GM12864 (cell line): ENCODE results near the gene POLR3A.

Experiments used
- DNase-seq: peaks from one replicate; pipeline ENCODE4 v3.0.0-alpha.2; 2011; ENCODE audit warnings: low read depth
- H3K4me3 ChIP-seq: 2 replicates; pipeline ENCODE4 v1.5.1; 2011; ENCODE audit warnings: mild to moderate bottlenecking, low read depth, low read length, control low read depth
- TF ChIP-seq, protein P1 (sequence below): IDR thresholded peaks from 2 replicates; pipeline ENCODE4 v1.5.1; 2011; ENCODE audit warnings: low read depth, mild to moderate bottlenecking, moderate library complexity, low read length, control low read depth, inconsistent platforms; ENCODE audit errors: missing control alignments

POLR3A gene

DNA sequence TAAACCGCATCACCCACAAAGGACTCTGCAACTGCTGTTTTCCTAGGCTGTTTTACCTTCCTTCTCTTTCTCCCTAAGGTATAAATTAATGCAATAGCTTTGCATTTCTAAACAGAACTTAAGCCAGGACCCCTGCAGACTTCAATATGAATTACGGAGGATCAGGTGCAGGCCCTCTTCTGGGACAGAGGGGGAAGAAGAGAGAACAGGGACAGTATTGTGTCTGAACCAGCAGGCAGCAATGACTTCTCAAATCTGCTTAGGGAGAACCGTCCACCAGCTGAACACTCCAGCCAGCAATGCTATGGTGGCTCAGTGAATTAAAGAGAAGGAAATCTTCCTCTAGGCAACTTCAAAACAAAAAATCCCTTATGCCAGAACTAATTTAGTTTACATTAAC lies 35.7 kb downstream of the POLR3A start:
- no peak overlapping the region for H3K4me3 ChIP-seq
- DNase-seq = no peak
- TF ChIP-seq, protein P1, sequence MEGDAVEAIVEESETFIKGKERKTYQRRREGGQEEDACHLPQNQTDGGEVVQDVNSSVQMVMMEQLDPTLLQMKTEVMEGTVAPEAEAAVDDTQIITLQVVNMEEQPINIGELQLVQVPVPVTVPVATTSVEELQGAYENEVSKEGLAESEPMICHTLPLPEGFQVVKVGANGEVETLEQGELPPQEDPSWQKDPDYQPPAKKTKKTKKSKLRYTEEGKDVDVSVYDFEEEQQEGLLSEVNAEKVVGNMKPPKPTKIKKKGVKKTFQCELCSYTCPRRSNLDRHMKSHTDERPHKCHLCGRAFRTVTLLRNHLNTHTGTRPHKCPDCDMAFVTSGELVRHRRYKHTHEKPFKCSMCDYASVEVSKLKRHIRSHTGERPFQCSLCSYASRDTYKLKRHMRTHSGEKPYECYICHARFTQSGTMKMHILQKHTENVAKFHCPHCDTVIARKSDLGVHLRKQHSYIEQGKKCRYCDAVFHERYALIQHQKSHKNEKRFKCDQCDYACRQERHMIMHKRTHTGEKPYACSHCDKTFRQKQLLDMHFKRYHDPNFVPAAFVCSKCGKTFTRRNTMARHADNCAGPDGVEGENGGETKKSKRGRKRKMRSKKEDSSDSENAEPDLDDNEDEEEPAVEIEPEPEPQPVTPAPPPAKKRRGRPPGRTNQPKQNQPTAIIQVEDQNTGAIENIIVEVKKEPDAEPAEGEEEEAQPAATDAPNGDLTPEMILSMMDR = no peak

DNA sequence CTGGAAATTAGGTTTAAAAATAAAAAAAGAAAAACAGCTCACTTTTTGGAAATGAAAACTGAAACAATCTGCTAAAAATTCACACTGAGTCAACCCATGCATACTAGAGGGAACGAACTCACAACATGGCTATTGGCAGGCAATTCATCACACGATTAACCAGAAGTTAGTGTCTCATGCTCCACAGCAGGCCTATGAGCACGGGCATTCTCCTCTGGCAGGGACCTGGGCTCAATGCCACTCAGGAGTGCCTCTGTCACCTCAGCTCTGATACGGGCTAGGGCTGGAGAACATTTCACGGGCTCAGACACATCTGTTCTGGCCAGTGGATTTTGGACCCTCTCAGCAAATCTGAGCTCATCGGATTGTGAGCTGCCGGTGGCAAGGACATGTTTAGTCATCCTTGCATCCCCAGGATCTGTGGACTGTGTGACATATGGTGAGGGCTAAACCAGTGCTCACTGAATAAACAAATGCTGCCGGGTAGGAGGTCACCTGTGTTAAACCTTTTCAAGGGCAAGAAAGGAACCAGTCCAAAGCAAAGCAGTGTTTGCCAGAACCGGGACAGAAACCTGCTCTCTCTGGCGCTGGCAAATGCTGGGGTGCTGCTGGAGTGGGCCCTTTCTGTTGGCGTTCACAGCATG lies 40.1 kb downstream of the POLR3A start:
- no peak for DNase-seq
- H3K4me3 ChIP-seq = no peak overlapping the region
- TF ChIP-seq, protein P1 = no peak

DNA sequence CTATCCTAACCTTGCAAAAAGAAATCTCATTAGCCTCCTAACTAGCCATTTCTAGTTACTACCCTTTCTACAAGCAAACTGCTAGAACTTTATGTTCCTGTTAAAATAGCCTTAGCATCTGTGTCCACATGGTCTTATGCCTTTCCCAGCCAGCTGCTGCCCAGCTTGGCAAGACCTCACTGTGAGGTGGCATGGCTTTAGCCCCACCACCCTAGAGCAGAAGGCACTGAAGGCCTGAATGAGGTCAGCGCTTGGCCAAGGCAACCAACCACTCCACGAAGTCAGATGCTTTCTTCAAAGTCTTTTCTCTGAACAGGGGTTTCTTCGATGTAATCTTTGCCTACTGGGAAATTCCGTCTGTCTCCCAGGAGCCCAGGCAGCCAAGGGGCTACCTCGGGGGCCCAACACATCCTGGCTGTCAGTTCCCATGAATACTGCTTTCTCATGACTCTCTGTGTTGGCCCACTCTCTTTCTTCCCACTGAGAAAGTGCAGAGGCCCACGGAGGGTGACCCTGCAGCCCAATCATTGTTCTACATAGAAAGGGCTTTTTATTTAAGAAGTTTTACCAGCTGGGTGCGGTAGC lies 41.6 kb downstream of the POLR3A start:
- H3K4me3 ChIP-seq = no peak overlapping the region
- no peak for DNase-seq
- TF ChIP-seq, protein P1 = no peak

DNA sequence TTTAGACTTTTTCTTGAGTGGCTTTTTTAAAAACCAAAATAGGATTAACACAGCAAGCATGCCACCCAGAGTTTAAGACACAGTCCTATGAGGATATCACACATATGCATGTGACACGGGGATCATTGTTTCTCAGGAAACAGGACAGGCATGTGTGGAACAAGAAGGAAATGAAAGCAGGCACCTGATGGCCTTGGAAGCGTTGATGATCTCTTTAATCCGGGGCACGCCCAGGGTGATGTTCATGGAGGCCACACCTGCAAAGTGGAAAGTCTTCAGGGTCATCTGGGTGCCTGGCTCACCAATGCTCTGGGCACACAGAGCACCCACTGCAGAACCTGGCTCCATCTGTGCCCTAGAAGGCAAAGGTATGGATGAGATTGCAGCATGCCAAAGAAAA lies 44.3 kb downstream of the POLR3A start:
- no peak for DNase-seq
- TF ChIP-seq, protein P1 = no peak
- no peak overlapping the region for H3K4me3 ChIP-seq

DNA sequence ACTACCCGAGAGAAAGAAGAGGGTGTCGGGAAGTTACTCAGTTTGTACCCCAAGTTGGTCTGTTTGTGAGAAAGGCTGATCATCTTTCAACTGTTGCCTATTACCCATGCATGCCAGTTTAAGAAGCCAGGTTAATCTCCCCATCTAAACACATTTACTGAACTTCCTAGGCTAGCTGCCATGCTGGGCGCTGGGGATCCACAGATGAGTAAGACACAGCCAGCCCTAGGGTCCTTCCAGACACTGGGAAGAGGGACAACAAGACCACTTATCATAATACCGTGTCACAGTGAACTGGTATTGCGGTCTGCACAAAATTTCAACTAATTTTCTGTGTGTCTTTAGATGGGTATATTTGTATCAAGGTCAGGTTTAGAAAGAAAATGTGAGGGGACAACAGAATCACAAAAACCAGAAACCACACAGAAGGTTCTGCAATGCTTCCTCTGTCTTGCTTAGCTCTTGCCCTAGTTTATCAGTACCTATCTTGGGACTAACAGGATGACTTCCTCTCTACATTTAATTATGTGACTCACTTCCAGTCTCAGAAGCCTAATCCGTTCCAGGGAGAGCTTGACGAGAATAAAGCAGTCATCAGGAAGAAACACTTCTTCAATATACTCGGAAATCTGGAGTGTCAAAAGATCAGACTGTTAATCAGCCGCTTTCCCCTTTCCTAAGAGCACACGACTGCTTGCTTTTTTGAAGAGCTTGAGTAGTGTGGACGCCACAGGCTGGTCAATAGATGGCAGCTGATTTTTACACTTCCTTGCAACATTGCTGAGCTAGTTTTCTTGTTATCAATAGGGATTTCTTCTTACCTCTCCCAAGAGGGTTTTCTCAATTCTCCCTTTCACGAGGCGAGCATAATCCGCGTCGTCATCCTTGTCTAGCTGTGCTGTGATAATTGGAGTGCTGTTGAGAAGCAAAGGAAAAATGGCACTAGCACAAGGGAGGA lies 45.7 kb downstream of the POLR3A start:
- no peak for DNase-seq
- TF ChIP-seq, protein P1 = no peak
- no peak overlapping the region for H3K4me3 ChIP-seq

DNA sequence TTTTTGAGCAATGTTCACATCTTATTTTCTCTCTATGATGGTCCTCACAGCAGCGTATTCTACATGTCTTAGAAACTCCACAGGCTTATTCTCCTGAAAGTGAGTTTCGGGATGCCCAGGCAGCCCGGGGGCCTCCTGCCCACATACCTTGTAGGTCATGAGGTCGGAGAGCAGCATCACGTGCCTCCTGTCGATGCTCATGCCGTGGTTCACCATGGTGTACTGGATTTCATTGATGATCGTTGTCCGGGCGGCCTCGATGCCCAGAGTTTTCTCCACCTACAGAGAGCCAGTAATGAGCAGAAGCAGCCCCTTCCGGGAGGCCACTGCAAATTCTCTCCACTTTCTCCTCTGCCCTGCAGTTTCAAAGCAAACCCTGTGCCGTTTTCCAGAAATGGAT lies 48.0 kb downstream of the POLR3A start:
- TF ChIP-seq, protein P1 = no peak
- no peak overlapping the region for H3K4me3 ChIP-seq
- no peak for DNase-seq
